Uterus (tissue), 4 donors: ENCODE data around the gene JAG1. TPM values are rescaled to one million over a fixed set of nuclear protein-coding genes. Genes with fewer than 3 reads are reported as not detected.

Experiments used
- DNase-seq, 2 donors: peaks; one replicate each; pipeline ENCODE4 v3.0.0-alpha.2; 2019 to 2020
- H3K27ac ChIP-seq, 2 donors: fragments of 200-600 bp; sonication (generic); 1 replicate in 1 of 2; 2 replicates in 1 of 2; pipeline ENCODE4 v1.5.1; 2016 to 2018
- H3K27me3 ChIP-seq, 2 donors: fragments of 200-600 bp; sonication (generic); one replicate each; pipeline ENCODE4 v1.5.1; 2018 to 2019; ENCODE audit warnings: control low read depth in 1 of 2
- H3K36me3 ChIP-seq, 2 donors: fragments of 200-600 bp; sonication (generic); one replicate each; pipeline ENCODE4 v1.5.1; 2019; ENCODE audit warnings: control low read depth in 1 of 2
- H3K4me1 ChIP-seq, 2 donors: fragments of 200-600 bp; sonication (generic); one replicate each; pipeline ENCODE4 v1.5.1; 2018 to 2019; ENCODE audit warnings: control low read depth in 1 of 2
- H3K4me3 ChIP-seq, 2 donors: fragments of 200-600 bp; sonication (generic); 1 replicate in 1 of 2; 2 replicates in 1 of 2; pipeline ENCODE4 v1.5.1; 2018 to 2019; ENCODE audit warnings: mild to moderate bottlenecking in 1 of 2
- H3K9me3 ChIP-seq, 2 donors: fragments of 200-600 bp; sonication (generic); one replicate each; pipeline ENCODE4 v1.5.1; 2019; ENCODE audit warnings: control low read depth in 1 of 2
- POLR2A ChIP-seq, 2 donors: fragments of 450-650 bp; IDR thresholded peaks; one replicate each; pipeline ENCODE4 v1.6.1; 2016; ENCODE audit warnings: antibody characterized with exemption in 2 of 2, mild to moderate bottlenecking in 1 of 2, moderate library complexity in 1 of 2
- intact Hi-C: fragments of 100-400 bp; cut with DNase I; formaldehyde crosslinking; loops from one replicate; pipeline ENCODE4 v1.15.1; 2023; ENCODE audit warnings: low total_unique reads
- total RNA-seq, 4 donors: library from RNA; depleted of rRNA in 3 of 4; stranded (reverse); fragments of >200 nt in 3 of 4; gene quantifications; one replicate each; pipeline versions ENCODE4 v1.1.0 to v1.2.4, GENCODE V29; 2014 to 2023
- TF ChIP-seq, protein P1 (sequence below), 4 experiments: fragments of 200-600 bp in 2 of 4; fragments of 450-650 bp in 2 of 4; sonication (generic) in 2 of 4; IDR thresholded peaks; one replicate each; pipeline ENCODE4 v1.5.1; 2016 to 2019; ENCODE audit warnings: antibody characterized with exemption in 4 of 4, mild to moderate bottlenecking in 2 of 4, moderate library complexity in 1 of 4
- donor health status: DM: yes; HTN: yes; CAD: no.

JAG1 gene
- total RNA-seq, 4 donors from 2014 or later, result 53.8 to 154 (median 111) TPM

DNA sequence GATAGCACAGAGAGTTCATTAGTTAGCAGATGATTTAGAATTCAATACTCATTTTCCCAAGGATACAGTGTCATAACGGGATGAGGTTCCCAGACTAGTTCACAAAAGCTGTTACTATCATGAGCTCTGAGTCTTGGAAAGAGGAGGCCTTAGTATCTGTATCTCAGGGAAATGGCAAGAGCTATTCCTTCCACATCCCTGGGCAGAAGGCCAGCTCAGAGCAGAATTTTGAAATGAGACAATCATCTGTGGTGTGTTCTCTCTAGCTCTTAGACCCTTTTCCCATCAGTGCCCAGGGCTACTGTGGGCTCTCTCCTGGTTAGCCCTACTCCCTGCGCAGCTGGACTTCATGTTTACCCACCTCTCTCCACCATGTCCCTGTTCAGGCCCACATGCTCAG, 64.5 kb downstream of the JAG1 start:
- Histone ChIP-seq H3K27ac (peak overlapping the region; percentile 79 to 83), H3K27me3 (no peaks in the 10 kb centered on the region), H3K4me1 (no peaks in the 10 kb centered on the region), H3K4me3 (no peak overlapping the region), H3K9me3 (no peaks in the 10 kb centered on the region), H3K36me3 (no peaks in the 10 kb centered on the region)
- intact Hi-C loops, result no loop called here
- DNase-seq, result peak; percentile 74 to 78
- no peak for TF ChIP-seq POLR2A (IDR thresholded peaks at IDR 0.05)
- TF ChIP-seq, protein P1, sequence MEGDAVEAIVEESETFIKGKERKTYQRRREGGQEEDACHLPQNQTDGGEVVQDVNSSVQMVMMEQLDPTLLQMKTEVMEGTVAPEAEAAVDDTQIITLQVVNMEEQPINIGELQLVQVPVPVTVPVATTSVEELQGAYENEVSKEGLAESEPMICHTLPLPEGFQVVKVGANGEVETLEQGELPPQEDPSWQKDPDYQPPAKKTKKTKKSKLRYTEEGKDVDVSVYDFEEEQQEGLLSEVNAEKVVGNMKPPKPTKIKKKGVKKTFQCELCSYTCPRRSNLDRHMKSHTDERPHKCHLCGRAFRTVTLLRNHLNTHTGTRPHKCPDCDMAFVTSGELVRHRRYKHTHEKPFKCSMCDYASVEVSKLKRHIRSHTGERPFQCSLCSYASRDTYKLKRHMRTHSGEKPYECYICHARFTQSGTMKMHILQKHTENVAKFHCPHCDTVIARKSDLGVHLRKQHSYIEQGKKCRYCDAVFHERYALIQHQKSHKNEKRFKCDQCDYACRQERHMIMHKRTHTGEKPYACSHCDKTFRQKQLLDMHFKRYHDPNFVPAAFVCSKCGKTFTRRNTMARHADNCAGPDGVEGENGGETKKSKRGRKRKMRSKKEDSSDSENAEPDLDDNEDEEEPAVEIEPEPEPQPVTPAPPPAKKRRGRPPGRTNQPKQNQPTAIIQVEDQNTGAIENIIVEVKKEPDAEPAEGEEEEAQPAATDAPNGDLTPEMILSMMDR (IDR thresholded peaks at IDR 0.05), result no peak

DNA sequence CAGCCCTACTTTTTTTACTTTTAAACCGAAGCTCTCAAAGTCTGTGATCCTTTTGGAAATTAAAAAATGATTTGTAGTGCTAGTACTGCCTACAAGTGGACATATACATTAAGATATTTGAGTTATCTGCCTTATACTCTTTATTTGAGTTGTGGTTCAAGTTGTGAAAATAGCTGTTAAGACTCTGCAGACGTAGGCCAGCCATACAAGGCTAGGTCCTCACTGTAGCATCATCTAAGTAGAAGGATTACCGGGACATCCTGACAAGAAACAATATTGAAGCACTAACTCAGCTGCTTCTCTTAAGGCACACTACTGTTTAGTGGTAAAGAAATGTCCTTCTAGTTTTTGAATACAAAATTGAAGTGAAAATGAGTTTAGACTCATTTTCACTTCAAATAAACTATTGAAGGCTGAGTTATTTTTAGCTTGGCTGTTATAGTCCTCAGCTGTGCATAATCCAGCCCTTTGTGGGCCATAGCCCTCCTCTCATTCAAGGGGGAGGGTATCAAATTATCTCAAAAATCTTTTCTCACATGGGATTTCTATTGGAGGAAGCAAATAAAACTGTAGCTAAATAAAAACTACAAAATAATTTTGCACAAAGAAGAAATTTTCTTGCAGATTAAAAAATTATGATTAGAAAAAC, 68.1 kb downstream of the JAG1 start:
- no peaks in the 10 kb centered on the region for H3K36me3 ChIP-seq
- DNase-seq, result no peak
- peak overlapping the region; percentile 66 to 79 for H3K27ac ChIP-seq
- TF ChIP-seq, protein P1 (IDR thresholded peaks at IDR 0.05), result no peak
- H3K9me3 ChIP-seq, result no peaks in the 10 kb centered on the region
- no peak overlapping the region for H3K4me3 ChIP-seq
- no peaks in the 10 kb centered on the region for H3K27me3 ChIP-seq
- no peaks in the 10 kb centered on the region for H3K4me1 ChIP-seq
- intact Hi-C loops, result no loop called here

DNA sequence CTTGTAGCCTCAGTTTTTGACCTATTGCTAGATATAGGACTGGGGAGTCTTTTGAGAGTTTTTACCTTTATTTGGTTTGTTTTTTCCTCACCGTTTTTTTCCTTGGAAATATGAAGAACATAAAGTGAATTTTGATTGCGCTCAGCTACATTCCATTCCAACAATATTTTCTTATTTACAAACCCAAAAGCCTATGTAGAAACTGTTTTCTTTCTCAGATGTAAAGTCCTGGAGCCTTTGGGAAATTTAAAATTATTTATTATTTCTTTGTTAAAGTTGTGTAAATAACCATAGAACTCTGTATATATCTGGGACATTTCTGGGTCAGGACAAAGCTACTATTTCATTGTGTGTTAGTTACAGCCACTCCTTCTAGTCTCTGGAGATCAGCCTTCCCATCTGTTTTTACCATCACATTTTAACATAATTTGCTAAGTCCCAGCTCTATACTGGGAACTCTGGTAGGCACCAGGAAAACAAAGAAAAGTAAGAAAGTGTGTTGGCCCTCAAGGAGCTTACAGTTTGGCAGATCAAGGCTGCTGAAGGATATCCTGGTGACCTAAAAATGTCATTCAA, 68.8 kb downstream of the JAG1 start:
- Histone ChIP-seq H3K27me3 (no peaks in the 10 kb centered on the region), H3K27ac (peak overlapping the region; percentile 66 to 79), H3K4me1 (no peaks in the 10 kb centered on the region), H3K36me3 (no peaks in the 10 kb centered on the region), H3K9me3 (no peaks in the 10 kb centered on the region), H3K4me3 (no peak overlapping the region)
- TF ChIP-seq POLR2A (IDR thresholded peaks at IDR 0.05), result no peak
- TF ChIP-seq, protein P1 (IDR thresholded peaks at IDR 0.05), result no peak
- intact Hi-C loops, result no loop called here
- no peak for DNase-seq

DNA sequence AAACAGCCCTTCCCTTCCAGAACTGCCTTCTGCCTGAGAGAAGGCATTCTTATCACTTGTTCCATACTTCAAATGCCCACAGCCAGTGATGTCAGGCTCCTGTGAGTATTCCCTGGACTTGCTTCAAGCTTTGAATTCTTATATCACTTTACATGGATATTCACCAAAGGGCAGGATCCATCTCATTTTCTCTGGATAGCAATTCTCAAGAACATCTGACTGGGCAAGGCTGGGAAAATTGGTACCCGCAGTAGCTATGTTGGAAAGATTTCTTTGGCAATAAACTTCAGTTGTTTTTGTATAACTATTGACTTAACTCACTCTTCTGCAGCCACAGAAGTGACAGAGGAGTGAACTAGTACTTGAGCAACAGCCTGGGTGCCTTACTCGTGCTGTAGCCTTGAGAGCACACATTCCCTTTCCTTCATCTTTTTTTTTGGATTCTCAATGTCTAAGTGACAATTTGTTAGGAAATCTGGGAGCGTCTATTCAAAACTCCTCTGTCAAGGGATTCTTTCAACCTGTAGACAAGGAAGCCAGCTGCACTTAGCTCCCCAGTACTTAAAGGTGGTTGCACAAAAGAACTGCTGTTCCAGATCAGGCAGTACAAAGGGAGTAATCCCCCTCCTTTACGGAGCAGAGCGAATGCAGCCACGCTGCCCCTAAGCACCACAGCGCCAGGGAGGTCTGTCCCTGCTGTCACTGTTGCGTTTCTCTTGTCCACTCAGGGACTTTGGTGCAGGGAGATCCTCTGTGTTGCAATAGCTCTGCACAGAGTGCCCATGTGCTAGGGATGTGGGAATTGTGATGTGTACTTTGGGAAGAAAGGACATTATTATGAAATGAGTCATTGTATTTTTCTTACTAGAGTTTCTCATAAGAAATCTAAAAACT, 69.6 kb downstream of the JAG1 start:
- H3K36me3 ChIP-seq, result no peaks in the 10 kb centered on the region
- H3K9me3 ChIP-seq, result no peaks in the 10 kb centered on the region
- DNase-seq, result peak; percentile 50 to 72
- TF ChIP-seq, protein P1 (IDR thresholded peaks at IDR 0.05), result no peak
- peak in 1 of 2 donors; percentile 14 for TF ChIP-seq POLR2A (IDR thresholded peaks at IDR 0.05)
- H3K27ac ChIP-seq, result peak overlapping the region; percentile 66 to 79
- intact Hi-C loops, result no loop called here
- H3K4me3 ChIP-seq, result no peak overlapping the region
- no peaks in the 10 kb centered on the region for H3K27me3 ChIP-seq
- no peaks in the 10 kb centered on the region for H3K4me1 ChIP-seq

DNA sequence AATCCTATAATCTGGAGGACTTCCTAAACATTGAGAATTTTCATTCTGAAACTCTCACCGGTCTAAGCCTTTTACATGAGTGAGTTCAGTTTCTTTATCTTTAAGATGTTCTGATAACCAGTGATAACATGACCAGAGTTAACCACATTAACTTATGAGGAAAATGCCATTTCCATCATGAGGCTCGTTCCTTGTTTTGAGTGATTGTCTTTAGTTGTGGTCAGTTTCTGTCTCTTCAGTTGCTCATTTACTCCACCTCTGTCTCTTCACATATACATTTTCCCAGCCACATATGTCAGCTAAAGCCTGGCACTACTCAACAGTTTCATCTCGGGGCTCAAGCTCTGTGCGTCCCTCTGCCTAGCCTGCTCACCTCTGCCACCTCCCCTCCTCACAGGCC, 70.4 kb downstream of the JAG1 start:
- Histone ChIP-seq H3K36me3 (no peaks in the 10 kb centered on the region), H3K27me3 (no peaks in the 10 kb centered on the region), H3K4me1 (no peaks in the 10 kb centered on the region), H3K27ac (peak overlapping the region; percentile 66 to 77), H3K4me3 (no peak overlapping the region), H3K9me3 (no peaks in the 10 kb centered on the region)
- intact Hi-C loops, result no loop called here
- DNase-seq, result no peak
- TF ChIP-seq POLR2A (IDR thresholded peaks at IDR 0.05), result no peak
- TF ChIP-seq, protein P1 (IDR thresholded peaks at IDR 0.05), result no peak
